Activated CD4-positive, alpha-beta T cell treated with anti-CD3 and anti-CD28 coated beads for 36 hours (primary cell): ENCODE data around the gene CNGA2. TPM values are rescaled to one million over a fixed set of nuclear protein-coding genes. Genes with fewer than 3 reads are reported as not detected.

ENCODE experiments used
- ATAC-seq: fragments of 200-7000 bp; cut with Tn5 transposase; one replicate; pipeline ENCODE4 v1.10.0; 2021; ENCODE audit warnings: mild to moderate bottlenecking, moderate library complexity
- CTCF ChIA-PET: fragments of 350-600 bp; sonication (Branson Sonifier 250); formaldehyde crosslinking; loops from one replicate; lab custom pipeline; 2021; ENCODE audit warnings: antibody characterized with exemption; lab: Charles Lee
- POLR2A ChIA-PET: fragments of 350-600 bp; sonication (Branson Sonifier 250); formaldehyde crosslinking; loops from one replicate; lab custom pipeline; 2021; ENCODE audit warnings: antibody characterized with exemption, inconsistent platforms; lab: Charles Lee
- DNase-seq: peaks from one replicate; pipeline ENCODE4 v3.0.0-alpha.2; 2020
- H3K27ac Mint-ChIP-seq: one replicate; pipeline ENCODE4 v1.8.0; 2021; ENCODE audit warnings: mixed read lengths
- H3K27me3 Mint-ChIP-seq: one replicate; pipeline ENCODE4 v1.8.0; 2021; ENCODE audit warnings: mixed read lengths
- H3K36me3 Mint-ChIP-seq: one replicate; pipeline ENCODE4 v1.8.0; 2021; ENCODE audit warnings: low read depth, mixed read lengths
- H3K4me1 Mint-ChIP-seq: one replicate; pipeline ENCODE4 v1.8.0; 2021; ENCODE audit warnings: mixed read lengths
- H3K4me3 Mint-ChIP-seq: one replicate; pipeline ENCODE4 v1.8.0; 2021; ENCODE audit warnings: mild to moderate bottlenecking, moderate library complexity, mixed read lengths
- H3K9me3 Mint-ChIP-seq: one replicate; pipeline ENCODE4 v1.8.0; 2021; ENCODE audit warnings: low read depth, mixed read lengths
- intact Hi-C, 2 experiments: fragments of 100-400 bp; cut with DNase I in 1 of 2; cut with micrococcal nuclease in 1 of 2; formaldehyde crosslinking; loops; one replicate each; pipeline versions ENCODE4 v1.14.2 to v1.15.1; 2022 to 2024; cut with DNase I, micrococcal nuclease
- total RNA-seq, 2 experiments: library from RNA; stranded (reverse); gene quantifications; one replicate each; pipeline ENCODE4 v1.2.3, GENCODE V29; 2021

Gene CNGA2
- total RNA-seq, 2 experiments from 2014 or later: not detected

GRCh38 chrX:151712253-151712652 is 22.3 kb upstream of the CNGA2 start:
- Mint-ChIP-seq H3K27ac (no peak overlapping the region), H3K4me3 (no peak overlapping the region), H3K27me3 (peaks cover 6% of the 10 kb centered on the region), H3K9me3 (no peaks in the 10 kb centered on the region), H3K36me3 (no peaks in the 10 kb centered on the region), H3K4me1 (no peaks in the 10 kb centered on the region)
- DNase-seq (no peak), ATAC-seq (no peak)
- ChIA-PET CTCF (interaction anchor here (0.7 to 1.5 kb wide), 2 partner anchors 9 to 108 kb away, joined by 3 read pairs; no protein-coding TSS in a partner anchor), POLR2A (no interaction called here)
- intact Hi-C loops: no loop called here

- intact Hi-C loops: no loop called here
- Mint-ChIP-seq H3K27ac (no peak overlapping the region), H3K4me1 (no peaks in the 10 kb centered on the region), H3K4me3 (no peak overlapping the region), H3K36me3 (no peaks in the 10 kb centered on the region), H3K9me3 (no peaks in the 10 kb centered on the region), H3K27me3 (peaks cover 6% of the 10 kb centered on the region)
- no peak for ATAC-seq
- POLR2A ChIA-PET: no interaction called here
- CTCF ChIA-PET: no interaction called here
- peak; percentile 34 for DNase-seq
Observed at GRCh38 chrX:151713849-151714248, 20.7 kb upstream of the CNGA2 start.

GRCh38 chrX:151714362-151714761 is 20.2 kb upstream of the CNGA2 start:
- CTCF ChIA-PET: no interaction called here
- POLR2A ChIA-PET: no interaction called here
- H3K4me3 Mint-ChIP-seq: no peak overlapping the region
- H3K27me3 Mint-ChIP-seq: peaks cover 6% of the 10 kb centered on the region
- H3K9me3 Mint-ChIP-seq: no peaks in the 10 kb centered on the region
- no peaks in the 10 kb centered on the region for H3K4me1 Mint-ChIP-seq
- H3K36me3 Mint-ChIP-seq: no peaks in the 10 kb centered on the region
- no peak overlapping the region for H3K27ac Mint-ChIP-seq
- intact Hi-C loops: no loop called here
- DNase-seq: no peak
- ATAC-seq: no peak

GRCh38 chrX:151715752-151716151 is 18.8 kb upstream of the CNGA2 start, which contains the start of gene FATE1:
TSS of gene FATE1 (plus strand) at chrX:151716035. CDS start at chrX:151716120, 85 bp downstream.
- Mint-ChIP-seq H3K27me3 (peaks cover 6% of the 10 kb centered on the region), H3K27ac (no peak within 1 kb of the TSS), H3K36me3 (no peaks in the 10 kb centered on the region), H3K4me1 (no peaks in the 10 kb centered on the region), H3K4me3 (no peak within 1 kb of the TSS), H3K9me3 (no peaks in the 10 kb centered on the region)
- ATAC-seq (no peak), DNase-seq (no peak)
- CTCF ChIA-PET: no interaction called here
- POLR2A ChIA-PET: no interaction called here
- intact Hi-C loops: no loop called here

- CTCF ChIA-PET: no interaction called here
- Mint-ChIP-seq H3K4me3 (no peak overlapping the region), H3K9me3 (no peaks in the 10 kb centered on the region), H3K4me1 (no peaks in the 10 kb centered on the region), H3K27me3 (no peaks in the 10 kb centered on the region), H3K27ac (no peak overlapping the region), H3K36me3 (no peaks in the 10 kb centered on the region)
- ATAC-seq: no peak
- intact Hi-C loops: no loop called here
- peak; percentile 19 for DNase-seq
- POLR2A ChIA-PET: no interaction called here
Observed at GRCh38 chrX:151722241-151722846, 12.2 kb upstream of the CNGA2 start.

GRCh38 chrX:151723156-151723760 is 11.3 kb upstream of the CNGA2 start:
- Mint-ChIP-seq H3K9me3 (no peaks in the 10 kb centered on the region), H3K4me3 (no peak overlapping the region), H3K27me3 (no peaks in the 10 kb centered on the region), H3K4me1 (no peaks in the 10 kb centered on the region), H3K36me3 (no peaks in the 10 kb centered on the region), H3K27ac (no peak overlapping the region)
- intact Hi-C loops: no loop called here
- CTCF ChIA-PET: no interaction called here
- ATAC-seq (no peak), DNase-seq (no peak)
- POLR2A ChIA-PET: no interaction called here

GRCh38 chrX:151724563-151725337 is 9.8 kb upstream of the CNGA2 start:
- POLR2A ChIA-PET: no interaction called here
- CTCF ChIA-PET: interaction anchor here (0.6 kb wide), 1 partner anchor 26 kb away, joined by 3 read pairs; no protein-coding TSS in a partner anchor
- no peaks in the 10 kb centered on the region for H3K36me3 Mint-ChIP-seq
- DNase-seq: no peak
- ATAC-seq: no peak
- no peaks in the 10 kb centered on the region for H3K9me3 Mint-ChIP-seq
- no peak overlapping the region for H3K27ac Mint-ChIP-seq
- no peaks in the 10 kb centered on the region for H3K4me1 Mint-ChIP-seq
- intact Hi-C loops: no loop called here
- H3K27me3 Mint-ChIP-seq: no peaks in the 10 kb centered on the region
- no peak overlapping the region for H3K4me3 Mint-ChIP-seq

- Mint-ChIP-seq H3K36me3 (no peaks in the 10 kb centered on the region), H3K27ac (no peak overlapping the region), H3K9me3 (no peaks in the 10 kb centered on the region), H3K4me1 (no peaks in the 10 kb centered on the region), H3K4me3 (no peak overlapping the region), H3K27me3 (no peaks in the 10 kb centered on the region)
- intact Hi-C loops: no loop called here
- no peak for ATAC-seq
- DNase-seq: no peak
- ChIA-PET POLR2A (no interaction called here), CTCF (no interaction called here)
Observed at GRCh38 chrX:151725338-151725614, 9.3 kb upstream of the CNGA2 start.

- POLR2A ChIA-PET: no interaction called here
- ATAC-seq (no peak), DNase-seq (no peak)
- H3K27me3 Mint-ChIP-seq: no peaks in the 10 kb centered on the region
- H3K36me3 Mint-ChIP-seq: no peaks in the 10 kb centered on the region
- no peak overlapping the region for H3K27ac Mint-ChIP-seq
- no peaks in the 10 kb centered on the region for H3K9me3 Mint-ChIP-seq
- no peak overlapping the region for H3K4me3 Mint-ChIP-seq
- H3K4me1 Mint-ChIP-seq: no peaks in the 10 kb centered on the region
- intact Hi-C loops: no loop called here
- CTCF ChIA-PET: no interaction called here
Observed at GRCh38 chrX:151726751-151727150, 7.8 kb upstream of the CNGA2 start.

GRCh38 chrX:151727346-151727745 is 7.2 kb upstream of the CNGA2 start:
- Mint-ChIP-seq H3K36me3 (no peaks in the 10 kb centered on the region), H3K9me3 (no peaks in the 10 kb centered on the region), H3K27ac (no peak overlapping the region), H3K4me1 (no peaks in the 10 kb centered on the region), H3K4me3 (no peak overlapping the region), H3K27me3 (no peaks in the 10 kb centered on the region)
- ATAC-seq (no peak), DNase-seq (no peak)
- CTCF ChIA-PET: no interaction called here
- intact Hi-C loops: no loop called here
- POLR2A ChIA-PET: no interaction called here

GRCh38 chrX:151729056-151729725 is 5.4 kb upstream of the CNGA2 start:
- ATAC-seq (no peak), DNase-seq (no peak)
- no peaks in the 10 kb centered on the region for H3K36me3 Mint-ChIP-seq
- H3K4me1 Mint-ChIP-seq: no peaks in the 10 kb centered on the region
- H3K9me3 Mint-ChIP-seq: no peaks in the 10 kb centered on the region
- peaks cover 2% of the 10 kb centered on the region for H3K27me3 Mint-ChIP-seq
- ChIA-PET POLR2A (no interaction called here), CTCF (interaction anchor here (0.6 kb wide), 1 partner anchor 148 kb away, joined by 3 read pairs; no protein-coding TSS in a partner anchor)
- H3K27ac Mint-ChIP-seq: no peak overlapping the region
- intact Hi-C loops: no loop called here
- H3K4me3 Mint-ChIP-seq: no peak overlapping the region
